ENCODE results near the gene RNF141.

RNF141 gene
- 13.7 to 20.7 reads per million in 2 donors for total RNA-seq

- peak; percentile 88 to 94 (median 91) for DNase-seq
Observed at GRCh38 chr11:10540915-10541560, at the start of gene RNF141. Gene RNF141, minus strand, starts transcription at chr11:10541187. Its CDS starts 7,029 bp downstream, at chr11:10534158.

GRCh38 chr11:10590218-10590915 is 49.4 kb upstream of the RNF141 start:
- DNase-seq = no peak

GRCh38 chr11:10588904-10589303 is 47.9 kb upstream of the RNF141 start:
- DNase-seq = no peak

GRCh38 chr11:10587995-10588394 is 47.0 kb upstream of the RNF141 start:
- DNase-seq = no peak

GRCh38 chr11:10587388-10587787 is 46.4 kb upstream of the RNF141 start:
- DNase-seq = no peak

- DNase-seq = no peak
Observed at GRCh38 chr11:10584071-10584501, 43.1 kb upstream of the RNF141 start.

- DNase-seq = no peak
Observed at GRCh38 chr11:10581481-10582019, 40.6 kb upstream of the RNF141 start.

- DNase-seq = no peak
Observed at GRCh38 chr11:10580623-10581022, 39.6 kb upstream of the RNF141 start.

GRCh38 chr11:10579700-10580099 is 38.7 kb upstream of the RNF141 start:
- DNase-seq = no peak

GRCh38 chr11:10576035-10576398 is 35.0 kb upstream of the RNF141 start:
- no peak for DNase-seq

GRCh38 chr11:10575346-10576034 is 34.5 kb upstream of the RNF141 start:
- no peak for DNase-seq

GRCh38 chr11:10573556-10573955 is 32.6 kb upstream of the RNF141 start:
- no peak for DNase-seq

- no peak for DNase-seq
Observed at GRCh38 chr11:10573028-10573427, 32.0 kb upstream of the RNF141 start.

- DNase-seq = no peak
Observed at GRCh38 chr11:10572533-10572932, 31.5 kb upstream of the RNF141 start.

GRCh38 chr11:10568486-10568941 is 27.5 kb upstream of the RNF141 start, which contains the start of gene LYVE1:
Gene LYVE1, minus strand, starts transcription at chr11:10568665. Its CDS starts 133 bp downstream, at chr11:10568532.
- DNase-seq = no peak

- no peak for DNase-seq
Observed at GRCh38 chr11:10567446-10567845, 26.5 kb upstream of the RNF141 start.

GRCh38 chr11:10566257-10566957 is 25.4 kb upstream of the RNF141 start:
- DNase-seq = no peak

GRCh38 chr11:10565493-10565892 is 24.5 kb upstream of the RNF141 start:
- no peak for DNase-seq

GRCh38 chr11:10564696-10565318 is 23.8 kb upstream of the RNF141 start:
- no peak for DNase-seq

- DNase-seq = no peak
Observed at GRCh38 chr11:10564030-10564429, 23.0 kb upstream of the RNF141 start.

GRCh38 chr11:10561947-10562346 is 21.0 kb upstream of the RNF141 start:
- no peak for DNase-seq

Data from T-helper 2 cell (primary cell).